T-helper 22 cell (primary cell): ENCODE measurements around the gene CNOT9.
A peak's percentile ranks its signal among the peaks of the same experiment; 100 is the strongest.
"Not testable (repeated sequence)": the region's sequence is repeated elsewhere in the genome, so short reads cannot be mapped to it uniquely, and the experiment has no call there.

Experiments used
- DNase-seq: peaks from one replicate; pipeline ENCODE4 v3.0.0-alpha.2; 2020; ENCODE audit warnings: low read depth

Gene CNOT9

GRCh38 chr2:218568190-218569037 lies at the start of gene CNOT9, which contains the start of gene USP37:
CNOT9 (plus strand) TSS chr2:218568839; CDS start chr2:218568955, 116 bp downstream.
USP37 (minus strand) TSS chr2:218568351; CDS start chr2:218558653, 9,698 bp downstream.
- DNase-seq = peak; percentile 99

GRCh38 chr2:218518876-218519275 lies 49.8 kb upstream of the CNOT9 start:
- no peak for DNase-seq

GRCh38 chr2:218523651-218524050 lies 45.0 kb upstream of the CNOT9 start:
- no peak for DNase-seq

GRCh38 chr2:218528409-218528808 lies 40.2 kb upstream of the CNOT9 start:
- DNase-seq = not testable (repeated sequence)

- no peak for DNase-seq
Observed at GRCh38 chr2:218529990-218530389, 38.6 kb upstream of the CNOT9 start.

GRCh38 chr2:218536804-218537494 lies 31.7 kb upstream of the CNOT9 start:
- no peak for DNase-seq

- no peak for DNase-seq
Observed at GRCh38 chr2:218540015-218540414, 28.6 kb upstream of the CNOT9 start.

- no peak for DNase-seq
Observed at GRCh38 chr2:218546012-218546411, 22.6 kb upstream of the CNOT9 start.

- no peak for DNase-seq
Observed at GRCh38 chr2:218547511-218547910, 21.1 kb upstream of the CNOT9 start.

GRCh38 chr2:218547978-218548377 lies 20.7 kb upstream of the CNOT9 start:
- no peak for DNase-seq

GRCh38 chr2:218554225-218554624 lies 14.4 kb upstream of the CNOT9 start:
- not testable (repeated sequence) for DNase-seq

GRCh38 chr2:218555527-218555926 lies 13.1 kb upstream of the CNOT9 start:
- DNase-seq = no peak

GRCh38 chr2:218557941-218558340 lies 10.7 kb upstream of the CNOT9 start:
- no peak for DNase-seq

- no peak for DNase-seq
Observed at GRCh38 chr2:218558986-218559385, 9.7 kb upstream of the CNOT9 start.

GRCh38 chr2:218564056-218564455 lies 4.6 kb upstream of the CNOT9 start:
- no peak for DNase-seq

- no peak for DNase-seq
Observed at GRCh38 chr2:218566296-218566695, 2.3 kb upstream of the CNOT9 start.

GRCh38 chr2:218567797-218568189 lies 846 bp upstream of the CNOT9 start:
- DNase-seq = peak; percentile 72

- DNase-seq = peak; percentile 61
Observed at GRCh38 chr2:218569038-218569431, 396 bp downstream of the CNOT9 start.

- peak; percentile 19 for DNase-seq
Observed at GRCh38 chr2:218569661-218570500, 1.2 kb downstream of the CNOT9 start.

- DNase-seq = no peak
Observed at GRCh38 chr2:218570850-218571249, 2.2 kb downstream of the CNOT9 start.

GRCh38 chr2:218576854-218577253 lies 8.2 kb downstream of the CNOT9 start:
- DNase-seq = no peak

- no peak for DNase-seq
Observed at GRCh38 chr2:218577482-218578220, 9.0 kb downstream of the CNOT9 start.
